Erythroblast (primary cell): ENCODE results near the gene SLC15A3.

Source experiments
- GATA1 ChIP-seq: IDR thresholded peaks from 2 replicates; pipeline ENCODE4 v1.6.1; 2011; ENCODE audit warnings: low read depth, mild to moderate bottlenecking, control low read depth, low read length, moderate library complexity
- POLR2A ChIP-seq: IDR thresholded peaks from 2 replicates; pipeline ENCODE4 v1.6.1; 2011; ENCODE audit warnings: mild to moderate bottlenecking, low read length

DNA sequence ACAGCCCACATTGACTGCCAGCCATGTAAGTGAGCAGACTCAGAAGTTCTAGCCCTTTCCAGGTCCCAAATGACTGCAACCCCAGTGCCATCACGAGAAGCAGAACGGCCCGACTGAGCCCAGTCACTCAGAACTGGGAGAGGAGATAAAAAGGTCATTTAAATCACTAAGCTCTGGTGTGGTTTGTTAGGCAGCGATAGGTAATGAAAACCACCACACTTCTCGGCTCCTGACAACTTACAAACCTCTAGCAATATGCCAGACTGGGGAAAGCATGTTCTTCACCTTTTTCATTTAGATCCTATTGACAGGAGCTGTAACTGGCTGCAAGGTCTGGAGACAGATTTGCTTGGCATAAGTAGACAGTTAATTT, 6.7 kb downstream of the SLC15A3 start:
- TF ChIP-seq POLR2A, result no peak
- TF ChIP-seq GATA1, result no peak
